ENCODE data around the gene CLN5.

The CLN5 gene

GRCh38 chr13:77047649-77048343, 55.9 kb downstream of the CLN5 start:
- Histone ChIP-seq H3K4me3 (ENCODE audit: insufficient read depth, low read length, poor library complexity, severe bottlenecking) (no peak overlapping the region), H3K27me3 (ENCODE audit: low read length) (no peaks in the 10 kb centered on the region), H3K79me2 (ENCODE audit: insufficient read depth, low read length) (no peaks in the 10 kb centered on the region), H3K4me2 (ENCODE audit: low read depth, low read length, poor library complexity, severe bottlenecking) (no peak overlapping the region), H3K9ac (ENCODE audit: low read length) (no peak overlapping the region), H3K9me2 (replicated peaks; ENCODE audit: insufficient read depth, low read length) (no peaks in the 10 kb centered on the region), H4K20me1 (ENCODE audit: low read depth, low read length) (no peaks in the 10 kb centered on the region), H2AFZ (ENCODE audit: low read depth, low read length, severe bottlenecking) (no peak overlapping the region), H3K36me3 (ENCODE audit: low read length) (peaks cover 38% of the 10 kb centered on the region), H3F3A (ENCODE audit: insufficient read depth) (peaks cover 8% of the 10 kb centered on the region; the same call in 1 of the 2 replicates), H3K27ac (ENCODE audit: low read depth, low read length) (no peak overlapping the region), H3K9me3 (ENCODE audit: insufficient read depth, low read length) (no peaks in the 10 kb centered on the region)
- no peak for TF ChIP-seq CTCF (IDR thresholded peaks at IDR 0.05; ENCODE audit: insufficient read depth, low read length, poor library complexity, severe bottlenecking)
- TF ChIP-seq EZH2phosphoT487 (conservative IDR thresholded peaks at IDR 0.05; ENCODE audit: low read length), result no peak

GRCh38 chr13:77048681-77049080, 56.8 kb downstream of the CLN5 start:
- Histone ChIP-seq H3K9me3 (ENCODE audit: insufficient read depth, low read length) (no peaks in the 10 kb centered on the region), H3K36me3 (ENCODE audit: low read length) (peaks cover 40% of the 10 kb centered on the region), H4K20me1 (ENCODE audit: low read depth, low read length) (no peaks in the 10 kb centered on the region), H3K9ac (ENCODE audit: low read length) (no peak overlapping the region), H3K4me3 (ENCODE audit: insufficient read depth, low read length, poor library complexity, severe bottlenecking) (no peak overlapping the region), H3K27me3 (ENCODE audit: low read length) (no peaks in the 10 kb centered on the region), H3F3A (ENCODE audit: insufficient read depth) (peaks cover 4% of the 10 kb centered on the region; the same call in 1 of the 2 replicates), H3K4me2 (ENCODE audit: low read depth, low read length, poor library complexity, severe bottlenecking) (no peak overlapping the region), H3K79me2 (ENCODE audit: insufficient read depth, low read length) (no peaks in the 10 kb centered on the region), H2AFZ (ENCODE audit: low read depth, low read length, severe bottlenecking) (no peak overlapping the region), H3K9me2 (replicated peaks; ENCODE audit: insufficient read depth, low read length) (no peaks in the 10 kb centered on the region), H3K27ac (ENCODE audit: low read depth, low read length) (no peak overlapping the region)
- no peak for TF ChIP-seq EZH2phosphoT487 (conservative IDR thresholded peaks at IDR 0.05; ENCODE audit: low read length)

- Histone ChIP-seq H3K4me2 (ENCODE audit: low read depth, low read length, poor library complexity, severe bottlenecking) (no peak overlapping the region), H3K9ac (ENCODE audit: low read length) (no peak overlapping the region), H3K27me3 (ENCODE audit: low read length) (no peaks in the 10 kb centered on the region), H3K9me2 (replicated peaks; ENCODE audit: insufficient read depth, low read length) (no peaks in the 10 kb centered on the region), H3K9me3 (ENCODE audit: insufficient read depth, low read length) (no peaks in the 10 kb centered on the region), H2AFZ (ENCODE audit: low read depth, low read length, severe bottlenecking) (no peak overlapping the region), H3K4me3 (ENCODE audit: insufficient read depth, low read length, poor library complexity, severe bottlenecking) (no peak overlapping the region), H3K27ac (ENCODE audit: low read depth, low read length) (no peak overlapping the region), H3F3A (ENCODE audit: insufficient read depth) (no peaks in the 10 kb centered on the region; the same call in 1 of the 2 replicates), H3K36me3 (ENCODE audit: low read length) (peaks cover 49% of the 10 kb centered on the region), H4K20me1 (ENCODE audit: low read depth, low read length) (no peaks in the 10 kb centered on the region), H3K79me2 (ENCODE audit: insufficient read depth, low read length) (no peaks in the 10 kb centered on the region)
- TF ChIP-seq EZH2phosphoT487 (conservative IDR thresholded peaks at IDR 0.05; ENCODE audit: low read length), result no peak
- no peak for TF ChIP-seq CTCF (IDR thresholded peaks at IDR 0.05; ENCODE audit: insufficient read depth, low read length, poor library complexity, severe bottlenecking)
Observed at GRCh38 chr13:77053192-77053591, 61.3 kb downstream of the CLN5 start.

All from SU-DHL-6 (cell line).